IMR-90 (cell line): Measurements from ENCODE around the gene BECN2.

Experiments used
- MAFK ChIP-seq: IDR thresholded peaks from 2 replicates; pipeline ENCODE4 v1.6.1; 2012; ENCODE audit warnings: low read depth, low read length, improper control_type of control experiment
- POLR2A ChIP-seq: IDR thresholded peaks from 2 replicates; pipeline ENCODE4 v1.6.1; 2012; ENCODE audit warnings: mild to moderate bottlenecking, low read depth, low read length
- RAD21 ChIP-seq: IDR thresholded peaks from 2 replicates; pipeline ENCODE4 v1.6.1; 2012; ENCODE audit warnings: low read length, improper control_type of control experiment
- RFX5 ChIP-seq: IDR thresholded peaks from 2 replicates; pipeline ENCODE4 v1.8.0; 2012; ENCODE audit warnings: low read depth, mild to moderate bottlenecking, low read length, moderate library complexity
- SMC3 ChIP-seq: fragments of 150-350 bp; IDR thresholded peaks from 2 replicates; pipeline ENCODE4 v1.6.1; 2016; ENCODE audit warnings: low read depth, mild to moderate bottlenecking, antibody characterized with exemption, low read length, moderate library complexity
- TF ChIP-seq, protein P1 (sequence below): conservative IDR thresholded peaks from 2 replicates; pipeline ENCODE4 v1.5.1; 2012; ENCODE audit warnings: mild to moderate bottlenecking, low read depth, low read length, improper control_type of control experiment

DNA sequence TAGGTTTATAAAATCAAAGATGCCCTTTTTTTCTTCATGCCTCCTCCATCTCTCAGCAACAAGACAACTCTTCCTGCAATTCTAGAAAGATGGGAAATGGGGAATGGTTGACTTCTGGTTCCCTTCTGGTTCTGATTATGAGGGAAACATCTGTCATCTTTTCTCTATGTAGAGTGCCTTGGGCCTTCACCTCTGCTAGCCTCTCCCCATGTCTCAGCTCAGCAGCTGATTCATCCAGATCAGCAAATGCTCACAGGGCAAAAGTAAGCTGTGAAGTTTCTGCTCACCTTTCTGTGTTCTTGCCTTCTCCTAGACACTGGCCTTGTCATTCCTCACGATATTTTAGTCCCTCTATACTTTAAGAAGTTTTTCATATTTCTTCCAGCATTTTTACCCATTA, 17.8 kb upstream of the BECN2 start:
- TF ChIP-seq, protein P1, sequence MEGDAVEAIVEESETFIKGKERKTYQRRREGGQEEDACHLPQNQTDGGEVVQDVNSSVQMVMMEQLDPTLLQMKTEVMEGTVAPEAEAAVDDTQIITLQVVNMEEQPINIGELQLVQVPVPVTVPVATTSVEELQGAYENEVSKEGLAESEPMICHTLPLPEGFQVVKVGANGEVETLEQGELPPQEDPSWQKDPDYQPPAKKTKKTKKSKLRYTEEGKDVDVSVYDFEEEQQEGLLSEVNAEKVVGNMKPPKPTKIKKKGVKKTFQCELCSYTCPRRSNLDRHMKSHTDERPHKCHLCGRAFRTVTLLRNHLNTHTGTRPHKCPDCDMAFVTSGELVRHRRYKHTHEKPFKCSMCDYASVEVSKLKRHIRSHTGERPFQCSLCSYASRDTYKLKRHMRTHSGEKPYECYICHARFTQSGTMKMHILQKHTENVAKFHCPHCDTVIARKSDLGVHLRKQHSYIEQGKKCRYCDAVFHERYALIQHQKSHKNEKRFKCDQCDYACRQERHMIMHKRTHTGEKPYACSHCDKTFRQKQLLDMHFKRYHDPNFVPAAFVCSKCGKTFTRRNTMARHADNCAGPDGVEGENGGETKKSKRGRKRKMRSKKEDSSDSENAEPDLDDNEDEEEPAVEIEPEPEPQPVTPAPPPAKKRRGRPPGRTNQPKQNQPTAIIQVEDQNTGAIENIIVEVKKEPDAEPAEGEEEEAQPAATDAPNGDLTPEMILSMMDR, result no peak
- TF ChIP-seq MAFK (no peak), SMC3 (no peak), RAD21 (no peak), POLR2A (no peak), RFX5 (no peak)
